GM15510 (cell line): ENCODE results near the gene LYZL1.

Source experiments
- POLR2A ChIP-seq: IDR thresholded peaks from 3 replicates; pipeline ENCODE4 v1.6.1; 2011; ENCODE audit warnings: borderline replicate concordance; ENCODE audit not compliant: insufficient read length; ENCODE audit errors: extremely low read depth

LYZL1 gene

DNA sequence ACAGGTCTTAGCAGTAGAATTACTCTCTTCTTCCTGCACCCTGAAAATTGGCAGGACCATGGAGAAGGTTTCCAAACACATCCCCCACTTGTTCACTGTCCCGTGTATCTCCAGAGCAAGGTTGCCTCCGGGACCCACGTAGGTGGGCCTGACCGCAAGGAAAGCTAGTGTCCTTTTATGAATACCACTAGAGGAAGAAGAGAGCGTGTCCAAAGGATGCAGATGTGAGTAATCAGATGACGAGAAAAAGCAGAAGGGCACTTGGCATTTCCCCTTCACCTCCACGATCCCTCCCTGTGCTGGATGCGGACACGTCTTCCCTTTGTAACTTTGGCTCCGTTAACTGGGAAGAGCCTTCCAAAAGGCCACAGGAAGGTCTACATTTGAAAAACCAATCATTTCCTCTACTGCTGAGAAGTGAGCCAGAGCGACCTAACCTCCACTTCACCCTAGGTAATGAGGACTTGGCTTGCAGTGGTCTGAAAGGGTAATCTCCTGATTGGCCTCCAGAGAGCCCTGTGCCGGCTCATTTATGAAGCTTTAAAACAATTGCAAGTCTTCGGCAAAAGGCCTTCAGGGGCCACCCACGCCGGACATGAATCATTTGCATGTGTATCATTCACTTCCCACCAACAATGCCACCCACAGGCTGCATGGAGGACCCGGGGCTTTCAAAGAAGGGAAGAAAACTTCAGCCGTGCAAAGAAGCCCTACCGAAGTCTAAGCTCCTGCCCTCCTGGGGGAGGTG is 55.4 kb downstream of the LYZL1 start:
- no peak for TF ChIP-seq POLR2A

DNA sequence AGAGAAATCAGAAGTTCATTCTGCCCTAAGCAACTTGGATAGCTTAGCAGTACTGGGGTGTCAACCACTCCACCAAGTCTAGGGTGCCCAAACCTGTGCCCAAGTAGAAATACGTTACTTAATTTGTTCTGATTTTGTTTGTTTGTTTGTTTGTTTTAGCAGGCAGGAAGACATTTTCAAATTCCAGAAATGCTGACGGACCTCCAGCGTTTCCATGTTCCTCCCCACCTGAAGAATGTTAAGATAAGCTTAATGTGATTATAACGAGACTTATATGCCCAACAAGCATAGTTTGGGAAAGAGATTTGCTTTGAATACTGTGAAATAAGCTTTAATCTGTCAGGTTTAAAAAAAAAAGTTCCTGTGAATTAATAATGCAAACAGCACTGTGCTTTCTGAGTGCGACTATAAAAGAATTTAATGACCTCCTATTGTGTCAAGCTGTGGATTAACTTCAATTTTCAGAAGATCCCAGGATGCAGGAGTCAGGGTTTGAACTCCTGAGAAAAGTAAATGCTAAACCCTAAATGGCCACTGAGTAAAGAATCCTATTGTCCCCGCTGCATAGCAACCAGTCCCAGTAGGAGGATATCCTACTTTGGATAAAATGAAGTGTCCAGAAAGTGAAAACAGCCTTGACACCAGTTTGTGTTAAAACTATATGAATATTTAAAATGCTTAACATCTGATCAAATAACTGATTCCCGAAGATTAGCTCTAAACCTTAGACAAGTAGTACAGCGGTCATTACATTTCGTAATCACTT is 56.5 kb downstream of the LYZL1 start:
- TF ChIP-seq POLR2A: no peak

DNA sequence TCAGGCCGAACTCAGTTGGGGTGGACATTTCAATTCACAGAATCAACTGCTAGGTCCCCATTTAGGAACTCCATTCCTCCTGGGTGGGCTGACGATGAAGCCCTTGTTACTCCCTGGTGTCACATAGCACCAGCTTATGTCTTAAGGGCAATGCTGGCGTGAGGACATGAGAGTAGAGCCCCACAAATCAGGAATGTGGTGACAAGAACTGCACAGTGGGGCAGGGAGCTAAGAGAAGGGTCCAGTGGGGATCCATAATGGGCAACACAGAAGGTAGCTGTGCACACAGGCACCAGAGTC is 57.0 kb downstream of the LYZL1 start:
- no peak for TF ChIP-seq POLR2A

DNA sequence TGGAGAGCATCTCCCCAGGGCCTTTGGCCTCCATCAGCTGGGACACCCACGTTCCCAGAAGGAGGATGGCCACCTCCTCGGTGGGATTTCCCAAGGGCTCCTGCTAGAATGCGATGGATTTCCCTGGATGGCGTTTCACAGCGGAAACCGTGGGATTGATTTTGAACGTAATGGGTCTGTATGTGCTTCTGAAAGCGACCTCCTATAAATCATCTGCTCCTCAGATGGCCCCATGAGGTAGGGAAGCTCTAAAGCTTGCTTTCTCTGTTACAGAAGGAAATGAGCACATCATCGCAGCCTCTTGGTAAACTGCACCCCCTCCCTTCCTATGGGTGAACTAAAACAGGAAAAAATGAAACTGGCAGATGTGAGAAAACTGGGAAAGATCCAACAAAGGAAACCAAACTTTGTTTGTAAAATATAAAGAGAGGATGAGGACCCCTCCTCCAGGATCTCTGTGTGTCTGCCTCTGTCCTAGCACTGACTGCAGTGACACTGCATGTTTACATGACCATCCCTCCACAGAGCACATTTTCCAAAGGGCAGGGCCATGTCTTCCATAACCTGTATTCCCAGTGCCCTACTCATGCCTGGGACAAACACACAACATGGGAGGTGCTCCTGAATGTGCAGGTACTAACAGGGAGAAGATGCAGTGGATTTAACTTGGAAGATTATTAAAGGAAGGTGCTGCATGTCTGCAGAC is 57.6 kb downstream of the LYZL1 start:
- no peak for TF ChIP-seq POLR2A

DNA sequence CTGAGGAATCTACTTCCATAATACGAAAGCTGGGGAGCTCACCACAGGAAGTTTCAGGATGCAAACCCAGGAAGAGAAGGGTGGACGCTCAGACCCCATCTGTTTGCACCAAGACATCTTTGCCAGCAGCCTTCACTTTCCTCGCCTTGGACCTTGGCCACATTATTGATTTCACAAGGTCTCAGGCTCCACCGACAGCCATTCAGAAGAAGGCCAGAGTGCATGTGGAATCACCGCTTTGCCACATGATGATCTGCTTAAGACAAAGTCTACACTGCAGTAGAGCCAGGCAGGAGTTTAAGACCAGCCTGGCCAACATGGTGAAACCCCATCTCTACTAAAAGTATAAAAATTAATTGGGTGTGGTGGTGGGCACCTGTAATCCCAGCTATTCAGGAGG is 60.0 kb downstream of the LYZL1 start:
- no peak for TF ChIP-seq POLR2A

DNA sequence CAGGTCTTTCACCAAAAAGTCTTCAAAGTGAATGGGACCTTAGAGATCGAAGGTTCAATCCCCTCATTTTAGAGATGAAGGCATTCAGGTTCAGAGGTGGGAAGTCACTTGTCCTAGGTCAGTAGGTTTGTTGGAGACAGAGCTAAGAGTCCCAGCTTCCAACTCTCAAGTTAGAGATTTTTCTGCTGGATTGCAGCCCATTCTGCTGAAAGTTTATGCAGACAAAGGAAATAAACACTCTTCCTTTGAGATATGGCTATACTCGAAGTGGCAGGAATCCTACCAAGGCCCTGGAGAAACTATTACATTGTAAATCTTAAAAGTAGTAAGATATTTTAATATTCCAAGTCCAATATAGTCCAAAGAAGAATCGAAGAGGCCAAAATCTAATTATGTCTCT is 64.4 kb downstream of the LYZL1 start:
- TF ChIP-seq POLR2A: no peak

DNA sequence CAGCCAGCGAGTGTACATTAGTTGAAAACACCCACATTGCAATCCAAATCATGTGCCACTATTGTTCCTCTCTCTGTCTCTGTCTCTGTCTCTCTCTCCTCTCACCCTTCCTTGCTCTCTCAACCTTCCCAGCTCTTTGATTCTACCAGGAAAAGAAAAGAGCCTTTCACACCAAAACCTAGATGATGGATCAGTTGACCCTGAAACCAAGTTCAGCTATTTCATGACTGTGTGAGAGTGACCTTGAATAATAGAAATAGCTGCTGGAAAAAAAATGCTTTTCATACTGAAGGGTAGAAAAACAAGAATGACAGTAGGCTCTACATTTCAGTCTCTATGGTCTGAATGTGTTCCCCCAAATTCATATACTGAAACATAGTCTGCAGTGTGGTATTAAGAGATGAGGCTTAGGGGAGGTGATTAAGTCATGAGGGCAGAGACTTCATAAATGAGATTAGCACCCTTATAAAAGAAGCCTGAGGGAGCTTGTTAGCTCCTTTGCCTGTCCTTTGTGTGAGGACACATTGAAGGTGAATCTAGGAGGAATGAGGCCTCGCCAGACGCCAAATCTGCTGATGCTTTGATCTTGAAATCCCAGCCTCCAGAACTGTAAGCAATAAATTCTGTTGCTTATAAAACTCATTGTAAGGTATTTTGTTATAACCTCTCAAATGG is 65.2 kb downstream of the LYZL1 start:
- no peak for TF ChIP-seq POLR2A

DNA sequence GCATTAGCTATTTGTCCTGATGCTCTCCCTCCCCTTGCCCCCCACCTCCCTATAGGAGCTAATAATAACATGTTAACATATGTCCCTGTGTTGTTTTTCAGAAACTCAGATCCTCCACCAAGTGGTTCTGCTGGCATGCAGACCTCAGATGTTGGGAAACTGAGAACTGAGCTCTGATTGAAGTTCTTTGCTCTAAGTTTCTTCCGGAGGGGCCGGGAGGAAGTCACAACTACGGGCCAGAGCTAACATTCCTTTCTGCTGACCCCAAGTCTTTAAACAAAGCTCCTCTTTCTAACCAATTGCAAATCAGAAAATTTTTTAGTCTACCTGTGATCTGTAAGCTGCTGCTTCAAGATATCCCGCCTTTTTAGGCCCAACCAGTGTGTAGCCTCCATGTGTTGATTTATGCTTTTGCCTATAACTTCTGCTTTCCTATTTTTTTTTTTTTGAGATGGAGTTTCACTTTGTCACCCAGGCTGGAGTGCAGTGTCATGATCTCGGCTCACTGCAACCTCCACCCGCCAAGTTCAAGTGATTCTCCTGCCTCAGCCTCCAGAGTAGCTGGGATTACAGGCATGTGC is 66.6 kb downstream of the LYZL1 start:
- no peak for TF ChIP-seq POLR2A

DNA sequence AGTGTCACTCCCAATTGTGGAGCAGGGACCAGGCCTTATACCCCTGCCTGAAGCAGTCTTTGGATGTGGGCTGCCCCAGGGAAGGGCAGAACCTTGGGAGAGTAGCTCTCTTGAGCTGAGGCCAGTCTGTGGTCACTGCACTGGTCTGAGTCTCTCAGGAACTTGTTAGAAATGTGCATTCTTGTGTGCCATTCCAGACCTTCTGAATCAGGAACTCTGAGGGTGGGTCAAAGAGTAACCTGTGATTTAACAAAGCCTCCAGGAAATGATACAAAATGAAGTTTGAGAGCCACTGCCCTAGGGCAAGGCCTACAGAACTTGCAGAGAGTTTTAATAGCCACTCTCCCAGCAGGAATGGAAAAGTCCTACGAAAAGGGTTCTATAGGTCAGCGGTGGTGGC is 68.1 kb downstream of the LYZL1 start:
- no peak for TF ChIP-seq POLR2A

DNA sequence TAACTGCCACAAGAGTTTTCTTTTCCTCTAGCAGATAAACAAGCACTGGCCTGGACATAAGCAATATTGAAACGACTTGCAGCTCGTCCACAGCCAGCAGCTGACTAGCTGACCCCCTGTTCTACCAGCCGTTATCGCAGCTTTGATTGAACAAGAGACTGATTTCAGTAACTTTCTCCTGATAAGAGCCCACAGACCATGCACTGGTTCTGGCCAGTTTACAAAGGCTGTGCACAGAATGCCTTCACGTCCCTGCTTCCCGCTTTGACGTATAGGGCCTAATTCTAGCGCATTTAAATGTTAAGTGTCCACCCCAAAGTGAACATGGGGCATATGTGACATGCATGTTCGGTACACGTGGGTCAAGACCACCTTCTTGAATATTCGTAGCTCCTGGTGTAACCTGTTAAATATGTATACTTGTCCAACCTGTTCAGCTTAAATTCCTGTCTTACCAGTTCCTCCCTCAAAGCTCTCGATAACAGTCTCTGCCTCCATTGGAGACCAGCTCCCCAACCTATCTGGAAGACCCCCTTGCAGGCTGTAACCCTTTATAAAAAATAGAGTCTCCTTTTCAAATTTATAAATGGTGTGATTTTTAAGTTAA is 69.2 kb downstream of the LYZL1 start:
- no peak for TF ChIP-seq POLR2A
